Neural progenitor cell (in vitro differentiated cells): Measurements from ENCODE around the gene INSIG1. TPM values are rescaled to one million over a fixed set of nuclear protein-coding genes. Genes with fewer than 3 reads are reported as not detected.

Experiments used
- DNase-seq: peaks from one replicate; pipeline ENCODE4 v3.0.0-alpha.2; 2016; ENCODE audit warnings: low spot score
- H2AFZ ChIP-seq: fragments of 200-600 bp; sonication (generic); replicated peaks from 2 replicates; pipeline ENCODE4 v1.6.1; 2016; ENCODE audit warnings: antibody characterized with exemption
- H3F3A ChIP-seq: fragments of 200-600 bp; sonication (generic); 2 replicates; pipeline ENCODE4 v1.6.1; 2016; ENCODE audit warnings: antibody characterized with exemption, low read depth
- H3K27ac ChIP-seq: fragments of 200-600 bp; sonication (generic); 2 replicates; pipeline ENCODE4 v1.5.1; 2016; ENCODE audit warnings: mild to moderate bottlenecking
- H3K27me3 ChIP-seq: fragments of 200-600 bp; sonication (generic); 2 replicates; pipeline ENCODE4 v1.6.1; 2016; ENCODE audit warnings: mild to moderate bottlenecking, moderate library complexity
- H3K36me3 ChIP-seq: fragments of 200-600 bp; sonication (generic); 2 replicates; pipeline ENCODE4 v1.5.1; 2016
- H3K4me1 ChIP-seq: fragments of 200-600 bp; sonication (generic); 2 replicates; pipeline ENCODE4 v1.6.1; 2016; ENCODE audit warnings: mixed run types
- H3K4me2 ChIP-seq: fragments of 200-600 bp; sonication (generic); 2 replicates; pipeline ENCODE4 v1.6.1; 2016
- H3K4me3 ChIP-seq: fragments of 200-600 bp; sonication (generic); 2 replicates; pipeline ENCODE4 v1.5.1; 2016
- H3K79me2 ChIP-seq: fragments of 200-600 bp; sonication (generic); 2 replicates; pipeline ENCODE4 v1.6.1; 2016; ENCODE audit warnings: low read depth
- H3K9ac ChIP-seq: fragments of 200-600 bp; sonication (generic); 2 replicates; pipeline ENCODE4 v1.6.1; 2016
- H3K9me3 ChIP-seq: fragments of 200-600 bp; sonication (generic); 2 replicates; pipeline ENCODE4 v1.5.1; 2016; ENCODE audit warnings: low read depth
- H4K20me1 ChIP-seq: fragments of 200-600 bp; sonication (generic); 2 replicates; pipeline ENCODE4 v1.6.1; 2016; ENCODE audit warnings: low read depth
- H3K27ac Mint-ChIP-seq: 3 replicates; pipeline ENCODE4 v1.8.0; 2021; ENCODE audit warnings: mixed read lengths
- H3K27me3 Mint-ChIP-seq: 2 replicates; pipeline ENCODE4 v1.8.0; 2022; ENCODE audit warnings: low read depth, mild to moderate bottlenecking, inconsistent platforms, moderate library complexity, mixed read lengths; ENCODE audit not compliant: insufficient read depth
- H3K36me3 Mint-ChIP-seq: 3 replicates; pipeline ENCODE4 v1.8.0; 2021; ENCODE audit warnings: mixed read lengths
- H3K4me1 Mint-ChIP-seq: 3 replicates; pipeline ENCODE4 v1.8.0; 2021; ENCODE audit warnings: mixed read lengths
- H3K4me3 Mint-ChIP-seq: 3 replicates; pipeline ENCODE4 v1.8.0; 2021; ENCODE audit warnings: mild to moderate bottlenecking, moderate library complexity, mixed read lengths
- H3K9me3 Mint-ChIP-seq: 3 replicates; pipeline ENCODE4 v1.8.0; 2020; ENCODE audit warnings: mixed read lengths
- CTCF ChIP-seq: fragments of 200-600 bp; sonication (generic); IDR thresholded peaks from 2 replicates; pipeline ENCODE4 v1.5.1; 2017; ENCODE audit warnings: antibody characterized with exemption, mild to moderate bottlenecking
- EZH2 ChIP-seq: fragments of 200-600 bp; sonication (generic); IDR thresholded peaks from 2 replicates; pipeline ENCODE4 v1.6.1; 2017; ENCODE audit warnings: antibody characterized with exemption, mild to moderate bottlenecking, moderate library complexity
- EZH2phosphoT487 ChIP-seq: fragments of 200-600 bp; sonication (generic); IDR thresholded peaks from 2 replicates; pipeline ENCODE4 v1.6.1; 2017; ENCODE audit warnings: antibody characterized with exemption
- total RNA-seq: library from RNA; depleted of rRNA; stranded (reverse); fragments of >200 nt; gene quantifications from 2 replicates; pipeline ENCODE4 v1.2.3, GENCODE V29; 2015; ENCODE audit warnings: low replicate concordance

The INSIG1 gene
- total RNA-seq, 1 donor from 2014 or later: 94.3 TPM

GRCh38 chr7:155329225-155329624, 31.5 kb downstream of the INSIG1 start:
- Histone ChIP-seq H3K9ac (no peak overlapping the region), H3K36me3 (no peaks in the 10 kb centered on the region), H3K79me2 (no peaks in the 10 kb centered on the region), H2AFZ (no peak overlapping the region), H3K4me3 (no peak overlapping the region), H3K4me2 (no peak overlapping the region), H3K27me3 (peaks cover 30% of the 10 kb centered on the region), H4K20me1 (no peaks in the 10 kb centered on the region), H3K4me1 (no peaks in the 10 kb centered on the region), H3K9me3 (no peaks in the 10 kb centered on the region), H3F3A (no peaks in the 10 kb centered on the region), H3K27ac (no peak overlapping the region)
- Mint-ChIP-seq H3K36me3 (no peaks in the 10 kb centered on the region), H3K4me3 (no peak overlapping the region), H3K4me1 (no peaks in the 10 kb centered on the region), H3K27me3 (peaks cover 5% of the 10 kb centered on the region), H3K27ac (no peak overlapping the region), H3K9me3 (no peaks in the 10 kb centered on the region)
- TF ChIP-seq EZH2 (no peak), EZH2phosphoT487 (no peak), CTCF (no peak)
- DNase-seq: no peak

- no peaks in the 10 kb centered on the region for H3K79me2 ChIP-seq
- DNase-seq: no peak
- no peak overlapping the region for H3K4me3 ChIP-seq
- H3K9ac ChIP-seq: no peak overlapping the region
- H3K27me3 Mint-ChIP-seq: peaks cover 5% of the 10 kb centered on the region
- no peak for TF ChIP-seq CTCF
- TF ChIP-seq EZH2: no peak
- no peak for TF ChIP-seq EZH2phosphoT487
- peaks cover 30% of the 10 kb centered on the region for H3K27me3 ChIP-seq
- no peak overlapping the region for H3K27ac ChIP-seq
- no peaks in the 10 kb centered on the region for H3K36me3 ChIP-seq
- H3K4me3 Mint-ChIP-seq: no peak overlapping the region
- H3K9me3 ChIP-seq: no peaks in the 10 kb centered on the region
- no peaks in the 10 kb centered on the region for H4K20me1 ChIP-seq
- H2AFZ ChIP-seq: no peak overlapping the region
- H3K9me3 Mint-ChIP-seq: no peaks in the 10 kb centered on the region
- H3F3A ChIP-seq: no peaks in the 10 kb centered on the region
- no peak overlapping the region for H3K27ac Mint-ChIP-seq
- H3K4me2 ChIP-seq: no peak overlapping the region
- H3K36me3 Mint-ChIP-seq: no peaks in the 10 kb centered on the region
- no peaks in the 10 kb centered on the region for H3K4me1 Mint-ChIP-seq
- H3K4me1 ChIP-seq: no peaks in the 10 kb centered on the region
Observed at GRCh38 chr7:155331396-155331795, 33.7 kb downstream of the INSIG1 start.

- H3K9me3 Mint-ChIP-seq: no peaks in the 10 kb centered on the region
- DNase-seq: no peak
- Histone ChIP-seq H2AFZ (no peak overlapping the region), H3K9ac (no peak overlapping the region), H3K4me1 (no peaks in the 10 kb centered on the region), H3K4me2 (no peak overlapping the region), H3K27me3 (peaks cover 24% of the 10 kb centered on the region), H3K36me3 (no peaks in the 10 kb centered on the region), H3K79me2 (no peaks in the 10 kb centered on the region), H4K20me1 (no peaks in the 10 kb centered on the region), H3K27ac (no peak overlapping the region), H3K4me3 (no peak overlapping the region), H3K9me3 (no peaks in the 10 kb centered on the region), H3F3A (no peaks in the 10 kb centered on the region)
- no peaks in the 10 kb centered on the region for H3K36me3 Mint-ChIP-seq
- H3K4me3 Mint-ChIP-seq: no peak overlapping the region
- H3K4me1 Mint-ChIP-seq: no peaks in the 10 kb centered on the region
- TF ChIP-seq EZH2phosphoT487: no peak
- TF ChIP-seq CTCF: no peak
- TF ChIP-seq EZH2: no peak
- H3K27ac Mint-ChIP-seq: no peak overlapping the region
- H3K27me3 Mint-ChIP-seq: peaks cover 3% of the 10 kb centered on the region
Observed at GRCh38 chr7:155333346-155334234, 35.9 kb downstream of the INSIG1 start.
